AG04450 (cell line): ENCODE measurements around the gene EFCAB10. TPM values are rescaled to one million over a fixed set of nuclear protein-coding genes. Genes with fewer than 3 reads are reported as not detected.
A peak's percentile ranks its signal among the peaks of the same experiment; 100 is the strongest.

Source experiments
- CTCF ChIA-PET: fragments of 300-600, 350-600 bp; formaldehyde crosslinking; extraction: SDS; loops from one replicate; lab custom pipeline; 2022; ENCODE audit warnings: antibody characterized with exemption, inconsistent platforms; lab: Charles Lee
- POLR2A ChIA-PET: fragments of 350-600 bp; formaldehyde crosslinking; extraction: SDS; loops from one replicate; lab custom pipeline; 2021; ENCODE audit warnings: antibody characterized with exemption, inconsistent platforms; lab: Yijun Ruan, JAX
- DNase-seq: peaks from one replicate; pipeline ENCODE4 v3.0.0-alpha.2; 2011; ENCODE audit warnings: low read depth, low spot score
- H3K27ac ChIP-seq: one replicate; pipeline ENCODE4 v1.5.1; 2012; ENCODE audit warnings: low read depth, low read length, control low read depth
- H3K27me3 ChIP-seq: one replicate; pipeline ENCODE4 v1.6.0; 2012; ENCODE audit warnings: low read length; ENCODE audit not compliant: control insufficient read depth, insufficient read depth
- H3K4me3 ChIP-seq: 2 replicates; pipeline ENCODE4 v1.5.1; 2011; ENCODE audit warnings: mild to moderate bottlenecking, low read depth, low read length, control low read depth
- H3K9me3 ChIP-seq: 2 replicates; pipeline ENCODE4 v1.5.1; 2012; ENCODE audit warnings: low read length; ENCODE audit not compliant: control insufficient read depth, insufficient read depth
- polyA plus RNA-seq: library from polyadenylated mRNA; depleted of rRNA; stranded (reverse); fragments of >200 nt; gene quantifications from 2 replicates; pipeline ENCODE4 v1.2.3, GENCODE V29; 2011
- TF ChIP-seq, protein P1 (sequence below): IDR thresholded peaks from 2 replicates; pipeline ENCODE4 v1.5.1; 2011; ENCODE audit warnings: low read depth, low read length, control low read depth, inconsistent platforms

Gene EFCAB10
- polyA plus RNA-seq, 1 experiment, result not detected

DNA sequence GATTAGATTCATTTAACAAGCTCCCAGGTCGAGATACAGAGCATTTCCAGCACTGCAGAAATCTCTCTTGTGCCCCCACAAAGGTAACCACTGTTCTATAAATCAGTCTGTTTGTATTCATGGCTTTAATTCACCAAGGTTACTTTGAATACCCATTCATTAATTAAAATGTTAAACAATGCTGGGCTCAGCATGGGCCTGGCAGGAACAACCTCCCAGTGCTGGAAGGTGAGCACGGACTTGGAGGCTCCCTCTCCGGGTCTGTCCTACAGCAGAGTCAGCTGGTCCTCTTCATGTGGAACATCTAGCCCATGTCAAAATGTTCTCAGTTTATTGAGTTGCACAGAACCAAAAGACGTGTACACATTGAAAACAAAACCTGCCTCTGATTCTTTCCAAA, 15.6 kb upstream of the EFCAB10 start:
- no peak for DNase-seq
- Histone ChIP-seq H3K27me3 (peaks cover 4% of the 10 kb centered on the region), H3K4me3 (no peak overlapping the region), H3K27ac (no peak overlapping the region), H3K9me3 (no peaks in the 10 kb centered on the region; the same call in 1 of the 2 replicates)
- ChIA-PET CTCF (interaction anchor here (0.5 kb wide), 1 partner anchor 64 kb away, joined by 4 read pairs; no protein-coding TSS in a partner anchor), POLR2A (no interaction called here)
- TF ChIP-seq, protein P1, sequence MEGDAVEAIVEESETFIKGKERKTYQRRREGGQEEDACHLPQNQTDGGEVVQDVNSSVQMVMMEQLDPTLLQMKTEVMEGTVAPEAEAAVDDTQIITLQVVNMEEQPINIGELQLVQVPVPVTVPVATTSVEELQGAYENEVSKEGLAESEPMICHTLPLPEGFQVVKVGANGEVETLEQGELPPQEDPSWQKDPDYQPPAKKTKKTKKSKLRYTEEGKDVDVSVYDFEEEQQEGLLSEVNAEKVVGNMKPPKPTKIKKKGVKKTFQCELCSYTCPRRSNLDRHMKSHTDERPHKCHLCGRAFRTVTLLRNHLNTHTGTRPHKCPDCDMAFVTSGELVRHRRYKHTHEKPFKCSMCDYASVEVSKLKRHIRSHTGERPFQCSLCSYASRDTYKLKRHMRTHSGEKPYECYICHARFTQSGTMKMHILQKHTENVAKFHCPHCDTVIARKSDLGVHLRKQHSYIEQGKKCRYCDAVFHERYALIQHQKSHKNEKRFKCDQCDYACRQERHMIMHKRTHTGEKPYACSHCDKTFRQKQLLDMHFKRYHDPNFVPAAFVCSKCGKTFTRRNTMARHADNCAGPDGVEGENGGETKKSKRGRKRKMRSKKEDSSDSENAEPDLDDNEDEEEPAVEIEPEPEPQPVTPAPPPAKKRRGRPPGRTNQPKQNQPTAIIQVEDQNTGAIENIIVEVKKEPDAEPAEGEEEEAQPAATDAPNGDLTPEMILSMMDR, result no peak

- Histone ChIP-seq H3K27ac (no peak overlapping the region), H3K9me3 (no peaks in the 10 kb centered on the region; the same call in 1 of the 2 replicates), H3K27me3 (no peaks in the 10 kb centered on the region), H3K4me3 (no peak overlapping the region)
- POLR2A ChIA-PET, result interaction anchor here (0.5 to 0.9 kb wide), 2 partner anchors 9 to 385 kb away, joined by 6 to 12 read pairs; no protein-coding TSS in a partner anchor
- no peak for DNase-seq
- CTCF ChIA-PET, result interaction anchor here (0.6 kb wide), 1 partner anchor 165 kb away, joined by 4 read pairs; no protein-coding TSS in a partner anchor
- TF ChIP-seq, protein P1, result 0 out of 2 replicates have a peak, but pooled peaks have one; percentile 8
Observed at GRCh38 chr7:105594034-105594433, 12.7 kb upstream of the EFCAB10 start.

- TF ChIP-seq, protein P1, result no peak
- POLR2A ChIA-PET, result no interaction called here
Observed at GRCh38 chr7:105591522-105591921, 10.2 kb upstream of the EFCAB10 start.

DNA sequence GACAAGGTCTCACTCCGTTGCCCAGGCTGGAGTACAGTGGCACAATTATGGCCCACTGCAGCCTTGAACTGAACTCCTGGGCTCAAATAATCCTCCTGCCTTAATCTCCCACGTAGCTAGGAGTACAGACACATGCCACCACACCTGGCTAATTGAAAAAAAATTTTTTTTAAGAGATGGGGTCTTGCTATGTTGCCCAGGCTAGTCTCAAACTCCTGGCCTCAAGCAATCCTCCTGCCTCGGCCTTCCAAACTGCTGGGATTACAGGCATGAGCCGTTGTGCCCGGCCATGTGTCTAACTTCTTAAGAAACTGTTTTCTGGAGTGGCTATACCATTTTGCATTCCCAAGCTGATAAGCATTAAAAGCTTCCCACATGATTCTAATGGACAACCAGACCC, 9.5 kb upstream of the EFCAB10 start:
- POLR2A ChIA-PET, result no interaction called here
- Histone ChIP-seq H3K27me3 (no peaks in the 10 kb centered on the region), H3K9me3 (no peaks in the 10 kb centered on the region), H3K4me3 (no peak overlapping the region), H3K27ac (no peak overlapping the region)
- DNase-seq, result no peak
- TF ChIP-seq, protein P1, result no peak
- CTCF ChIA-PET, result interaction anchor here (0.6 kb wide), 1 partner anchor 21 kb away, joined by 3 read pairs; no protein-coding TSS in a partner anchor

More at GRCh38 chr7:105591522-105591921, 10.2 kb upstream of the EFCAB10 start:
- Histone ChIP-seq H3K9me3 (no peaks in the 10 kb centered on the region), H3K27ac (no peak overlapping the region), H3K27me3 (no peaks in the 10 kb centered on the region), H3K4me3 (no peak overlapping the region)
- CTCF ChIA-PET, result no interaction called here
- no peak for DNase-seq

GRCh38 chr7:105589356-105590077, 8.2 kb upstream of the EFCAB10 start:
- POLR2A ChIA-PET, result interaction anchor here (0.7 kb wide), 1 partner anchor 328 kb away, joined by 3 read pairs; no protein-coding TSS in a partner anchor
- TF ChIP-seq, protein P1, result peak; percentile 74

More at GRCh38 chr7:105589356-105590077, 8.2 kb upstream of the EFCAB10 start:
- H3K4me3 ChIP-seq, result no peak overlapping the region
- CTCF ChIA-PET, result interaction anchor here (0.8 to 3.4 kb wide), 10 partner anchors 10 to 472 kb away, joined by 3 to 13 read pairs (median 3); partner anchors contain the start of gene RINT1
- no peak overlapping the region for H3K27ac ChIP-seq
- no peaks in the 10 kb centered on the region for H3K27me3 ChIP-seq
- DNase-seq, result peak; percentile 24
- H3K9me3 ChIP-seq, result 0 out of 2 replicates have a peak, but pooled peaks cover 3% of the 10 kb centered on the region
